Naive thymus-derived CD8-positive, alpha-beta T cell (primary cell): ENCODE measurements around the gene POLK. TPM values are rescaled to one million over a fixed set of nuclear protein-coding genes. Genes with fewer than 3 reads are reported as not detected.
"Not testable (repeated sequence)": the region's sequence is repeated elsewhere in the genome, so short reads cannot be mapped to it uniquely, and the experiment has no call there.

Source experiments
- ATAC-seq, 2 donors: fragments of 150-1000 bp; cut with Tn5 transposase in 1 of 2; sonication (Bioruptor Pico), chemical (Tn5 transposase) in 1 of 2; 1 replicate in 1 of 2; 2 replicates in 1 of 2; pipeline ENCODE4 v1.10.0; 2021; ENCODE audit warnings: mild to moderate bottlenecking in 2 of 2, moderate library complexity in 2 of 2
- POLR2A ChIA-PET: fragments of 350-600 bp; sonication (Branson Sonifier 250); formaldehyde crosslinking; loops from one replicate; lab custom pipeline; 2021; ENCODE audit warnings: antibody characterized with exemption; lab: Charles Lee
- DNase-seq, 10 donors: peaks; one replicate each; pipeline versions ENCODE4 v3.0.0 to v3.0.0-alpha.2; 2020 to 2022
- H3K27ac Mint-ChIP-seq, 10 donors: one replicate each; pipeline ENCODE4 v1.8.0; 2020 to 2022; ENCODE audit warnings: mild to moderate bottlenecking in 10 of 10, mixed read lengths in 10 of 10, moderate library complexity in 4 of 10, inconsistent platforms in 1 of 10
- H3K27me3 Mint-ChIP-seq, 5 donors: one replicate each; pipeline ENCODE4 v1.8.0; 2021 to 2022; ENCODE audit warnings: mixed read lengths in 5 of 5
- H3K36me3 Mint-ChIP-seq, 3 donors: one replicate each; pipeline ENCODE4 v1.8.0; 2020 to 2022; ENCODE audit warnings: mixed read lengths in 3 of 3, mild to moderate bottlenecking in 2 of 3, inconsistent platforms in 1 of 3
- H3K4me1 Mint-ChIP-seq, 4 donors: one replicate each; pipeline ENCODE4 v1.8.0; 2021 to 2022; ENCODE audit warnings: mixed read lengths in 4 of 4
- H3K4me3 Mint-ChIP-seq, 10 donors: one replicate each; pipeline ENCODE4 v1.8.0; 2020 to 2022; ENCODE audit warnings: mild to moderate bottlenecking in 10 of 10, mixed read lengths in 10 of 10, moderate library complexity in 6 of 10, inconsistent platforms in 1 of 10
- H3K9me3 Mint-ChIP-seq, 9 donors: one replicate each; pipeline ENCODE4 v1.8.0; 2020 to 2022; ENCODE audit warnings: mixed read lengths in 9 of 9, mild to moderate bottlenecking in 3 of 9, inconsistent platforms in 1 of 9, moderate library complexity in 1 of 9
- polyA plus RNA-seq, 3 donors: library from polyadenylated mRNA; unstranded; fragments of 300-500 nt; fragmentation: Illumina TruSeq; gene quantifications; one replicate each; pipeline ENCODE4 v1.2.3, GENCODE V29; 2021
- total RNA-seq, 8 experiments: library from RNA in 2 of 8; stranded (reverse) in 2 of 8; gene quantifications; one replicate each; pipeline ENCODE4 v1.2.3 and lab custom pipeline; 2021 to 2026

POLK gene
- total and polyA plus RNA-seq, 5 experiments from 2014 or later: 12.4 to 28.2 (median 20.1) TPM

DNA sequence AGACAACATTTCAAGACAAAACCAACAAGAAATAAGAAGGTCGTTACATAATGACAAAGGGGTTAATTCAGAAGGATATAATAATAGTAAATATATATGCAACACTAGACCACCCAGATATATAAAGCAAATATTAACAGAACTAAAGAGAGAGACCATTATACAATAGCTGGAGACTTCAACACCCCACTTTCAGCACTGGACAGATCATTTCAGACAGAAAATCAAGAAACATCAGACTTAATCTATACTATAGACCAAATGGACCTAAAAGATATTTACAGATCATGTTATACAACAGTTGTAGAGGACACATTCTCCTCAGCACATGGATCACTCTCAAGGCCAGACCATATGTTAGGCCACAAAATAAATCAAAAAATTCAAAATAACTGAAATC, 27.1 kb upstream of the POLK start:
- Mint-ChIP-seq H3K36me3 (peaks cover 42 to 64% (median 63%) of the 10 kb centered on the region in 3 donors), H3K9me3 (peaks cover 9 to 59% (median 42%) of the 10 kb centered on the region in 9 donors), H3K4me3 (no peak overlapping the region), H3K4me1 (peaks cover 18 to 59% (median 27%) of the 10 kb centered on the region in 4 donors), H3K27me3 (no peaks in the 10 kb centered on the region), H3K27ac (no peak overlapping the region)
- no peak for DNase-seq
- POLR2A ChIA-PET: no interaction called here
- ATAC-seq: no peak

- peaks cover 66 to 82% (median 69%) of the 10 kb centered on the region in 3 donors for H3K36me3 Mint-ChIP-seq
- H3K4me1 Mint-ChIP-seq: peaks cover 11 to 44% (median 20%) of the 10 kb centered on the region in 4 donors
- ATAC-seq, H3K4me3 Mint-ChIP-seq, DNase-seq, H3K27ac Mint-ChIP-seq, POLR2A ChIA-PET, H3K27me3 Mint-ChIP-seq: not testable (repeated sequence)
- peaks cover 7 to 54% (median 32%) of the 10 kb centered on the region in 9 donors for H3K9me3 Mint-ChIP-seq
Measured at GRCh38 chr5:75489847-75490246, 21.8 kb upstream of the POLK start.

DNA sequence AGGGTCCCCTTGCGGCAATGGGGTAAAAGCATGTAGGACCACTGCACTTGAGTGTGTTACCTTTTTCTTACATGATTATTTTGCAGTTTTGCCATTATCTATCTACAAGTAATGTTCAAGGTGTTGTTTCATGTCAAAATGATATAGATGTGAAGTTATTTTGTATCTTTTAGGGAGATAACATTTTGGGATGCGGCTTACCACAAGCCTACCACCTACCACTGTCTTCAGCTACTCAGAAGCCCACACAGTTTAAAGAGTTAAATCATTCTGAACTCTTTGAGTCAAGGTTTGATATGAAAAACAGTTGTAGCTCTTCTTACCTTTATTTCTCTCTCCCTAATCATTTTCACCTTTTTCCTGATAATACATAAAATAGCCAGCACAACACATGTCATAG, 20.1 kb upstream of the POLK start:
- no peak for DNase-seq
- POLR2A ChIA-PET: no interaction called here
- H3K9me3 Mint-ChIP-seq: peaks cover 5 to 37% (median 19%) of the 10 kb centered on the region in 9 donors
- H3K4me1 Mint-ChIP-seq: peaks cover 11 to 34% (median 14%) of the 10 kb centered on the region in 4 donors
- peak overlapping the region in 2 of 10 donors; percentile 12 to 76 for H3K27ac Mint-ChIP-seq
- no peak for ATAC-seq
- no peaks in the 10 kb centered on the region for H3K27me3 Mint-ChIP-seq
- H3K4me3 Mint-ChIP-seq: no peak overlapping the region
- peaks cover 48 to 73% (median 68%) of the 10 kb centered on the region in 3 donors for H3K36me3 Mint-ChIP-seq

- no peak overlapping the region for H3K4me3 Mint-ChIP-seq
- peaks cover 0 to 6% (median under 1%) of the 10 kb centered on the region in 9 donors for H3K9me3 Mint-ChIP-seq
- H3K27me3 Mint-ChIP-seq: no peaks in the 10 kb centered on the region
- H3K27ac Mint-ChIP-seq: no peak overlapping the region
- ATAC-seq (no peak), DNase-seq (no peak)
- peaks cover 28 to 80% (median 65%) of the 10 kb centered on the region in 3 donors for H3K36me3 Mint-ChIP-seq
- POLR2A ChIA-PET: no interaction called here
- peaks cover 4 to 30% (median 13%) of the 10 kb centered on the region in 4 donors for H3K4me1 Mint-ChIP-seq
Measured at GRCh38 chr5:75496026-75496425, 15.7 kb upstream of the POLK start.

- Mint-ChIP-seq H3K36me3 (peaks cover 14 to 66% (median 47%) of the 10 kb centered on the region in 3 donors), H3K4me3 (no peak overlapping the region), H3K4me1 (peaks cover 8 to 36% (median 17%) of the 10 kb centered on the region in 4 donors), H3K27me3 (no peaks in the 10 kb centered on the region), H3K9me3 (no peaks in the 10 kb centered on the region), H3K27ac (no peak overlapping the region)
- no peak for ATAC-seq
- POLR2A ChIA-PET: no interaction called here
- DNase-seq: no peak
Measured at GRCh38 chr5:75498208-75498777, 13.4 kb upstream of the POLK start.

- peaks cover 8 to 63% (median 41%) of the 10 kb centered on the region in 3 donors for H3K36me3 Mint-ChIP-seq
- POLR2A ChIA-PET: not testable (repeated sequence)
Measured at GRCh38 chr5:75498875-75499274, 12.8 kb upstream of the POLK start.

DNA sequence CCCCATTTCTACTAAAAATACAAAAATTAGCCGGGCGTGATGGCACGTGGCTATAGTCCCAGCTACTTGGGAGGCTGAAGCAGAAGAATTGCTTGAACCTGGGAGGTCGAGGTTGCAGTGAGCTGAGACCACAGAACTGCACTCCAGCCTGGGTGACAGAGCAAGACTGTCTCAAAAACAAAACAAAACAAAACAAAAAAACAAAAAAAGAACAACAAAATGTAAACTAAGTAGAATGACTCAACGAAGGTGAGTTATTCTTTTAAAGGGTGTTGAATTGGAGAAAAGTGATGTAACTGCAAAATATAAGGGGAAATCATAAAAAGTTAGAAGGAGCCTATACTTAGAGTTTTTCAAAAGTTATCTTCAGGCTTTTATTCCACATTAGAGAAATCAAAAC, 6.6 kb upstream of the POLK start:
- ATAC-seq, H3K9me3 Mint-ChIP-seq, H3K27ac Mint-ChIP-seq, DNase-seq, H3K27me3 Mint-ChIP-seq, POLR2A ChIA-PET, H3K4me3 Mint-ChIP-seq: not testable (repeated sequence)
- Mint-ChIP-seq H3K36me3 (peaks cover 6 to 35% (median 16%) of the 10 kb centered on the region in 3 donors), H3K4me1 (peaks cover 15 to 55% (median 46%) of the 10 kb centered on the region in 4 donors)

More at GRCh38 chr5:75498875-75499274, 12.8 kb upstream of the POLK start:
- H3K9me3 Mint-ChIP-seq, DNase-seq, ATAC-seq, H3K27ac Mint-ChIP-seq, H3K27me3 Mint-ChIP-seq, H3K4me3 Mint-ChIP-seq: not testable (repeated sequence)
- H3K4me1 Mint-ChIP-seq: peaks cover 8 to 36% (median 17%) of the 10 kb centered on the region in 4 donors

- POLR2A ChIA-PET: no interaction called here
- ATAC-seq (no peak), DNase-seq (no peak)
- H3K4me1 Mint-ChIP-seq: peaks cover 24 to 58% (median 52%) of the 10 kb centered on the region in 4 donors
- no peaks in the 10 kb centered on the region for H3K27me3 Mint-ChIP-seq
- H3K4me3 Mint-ChIP-seq: no peak overlapping the region
- peak overlapping the region in 1 of 10 donors; percentile 13 for H3K27ac Mint-ChIP-seq
- peaks cover 0 to 20% (median 10%) of the 10 kb centered on the region in 3 donors for H3K36me3 Mint-ChIP-seq
- no peaks in the 10 kb centered on the region for H3K9me3 Mint-ChIP-seq
Measured at GRCh38 chr5:75507841-75508240, 3.9 kb upstream of the POLK start.

GRCh38 chr5:75509546-75509945, 2.1 kb upstream of the POLK start:
- peak overlapping the region; percentile 84 to 97 (median 95) for H3K4me3 Mint-ChIP-seq
- H3K36me3 Mint-ChIP-seq: peaks cover 0 to 12% (median 6%) of the 10 kb centered on the region in 3 donors
- no peak for ATAC-seq
- no peaks in the 10 kb centered on the region for H3K27me3 Mint-ChIP-seq
- DNase-seq: no peak
- H3K4me1 Mint-ChIP-seq: peaks cover 23 to 74% (median 52%) of the 10 kb centered on the region in 4 donors
- H3K9me3 Mint-ChIP-seq: no peaks in the 10 kb centered on the region
- H3K27ac Mint-ChIP-seq: peak overlapping the region in 1 of 10 donors; percentile 87
- POLR2A ChIA-PET: no interaction called here

- Mint-ChIP-seq H3K36me3 (peaks cover 0 to 8% (median 4%) of the 10 kb centered on the region in 3 donors), H3K27me3 (no peaks in the 10 kb centered on the region), H3K9me3 (no peaks in the 10 kb centered on the region), H3K4me1 (peaks cover 22 to 73% (median 52%) of the 10 kb centered on the region in 4 donors), H3K4me3 (peak overlapping the region; percentile 84 to 97 (median 95)), H3K27ac (peak overlapping the region in 7 of 10 donors; percentile 8 to 97 (median 87))
- POLR2A ChIA-PET: interaction anchor here (0.5 to 0.6 kb wide), 2 partner anchors 50 to 191 kb away, joined by 3 read pairs; no protein-coding TSS in a partner anchor
- ATAC-seq: no peak
- DNase-seq: no peak
Measured at GRCh38 chr5:75509956-75510355, 1.7 kb upstream of the POLK start.

DNA sequence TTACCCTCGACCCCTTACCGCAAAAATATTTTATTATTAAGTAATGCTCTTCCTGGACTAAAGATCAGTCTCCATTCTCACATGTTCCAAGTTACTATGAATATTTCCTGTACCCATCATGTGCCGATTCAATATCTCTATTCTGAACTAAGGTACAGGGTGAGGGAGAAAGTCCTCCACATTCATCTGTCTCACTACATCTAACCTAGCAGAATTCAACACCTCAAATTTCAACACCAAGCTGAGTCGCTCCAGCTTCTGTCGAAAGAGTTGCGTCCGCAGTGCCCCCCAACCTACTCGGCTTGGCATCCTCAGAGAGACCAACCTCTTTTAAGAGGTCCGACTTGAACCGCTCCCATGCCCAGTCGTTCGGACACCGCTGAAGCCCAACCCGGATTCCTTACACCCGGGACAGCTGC, 1.3 kb upstream of the POLK start:
- peak overlapping the region; percentile 73 to 97 (median 94) for H3K27ac Mint-ChIP-seq
- H3K4me1 Mint-ChIP-seq: peaks cover 22 to 74% (median 52%) of the 10 kb centered on the region in 4 donors
- DNase-seq (peak in 3 of 10 donors; percentile 1 to 23 (median 12)), ATAC-seq (no peak)
- no peaks in the 10 kb centered on the region for H3K27me3 Mint-ChIP-seq
- POLR2A ChIA-PET: interaction anchor here (0.5 to 0.6 kb wide), 3 partner anchors 17 to 192 kb away, joined by 3 to 4 read pairs (median 3); no protein-coding TSS in a partner anchor
- peak overlapping the region; percentile 84 to 97 (median 95) for H3K4me3 Mint-ChIP-seq
- H3K36me3 Mint-ChIP-seq: peaks cover 0 to 5% (median 4%) of the 10 kb centered on the region in 3 donors
- H3K9me3 Mint-ChIP-seq: no peaks in the 10 kb centered on the region

GRCh38 chr5:75510836-75511434, 756 bp upstream of the POLK start:
- DNase-seq (peak in 7 of 10 donors; percentile 26 to 73 (median 35)), ATAC-seq (peak; percentile 60 to 63)
- H3K4me3 Mint-ChIP-seq: peak overlapping the region; percentile 84 to 97 (median 95)
- no peaks in the 10 kb centered on the region for H3K27me3 Mint-ChIP-seq
- H3K36me3 Mint-ChIP-seq: peaks cover 0 to 4% (median under 1%) of the 10 kb centered on the region in 3 donors
- POLR2A ChIA-PET: interaction anchor here (0.6 to 1.2 kb wide), 3 partner anchors 10 to 744 kb away, joined by 3 to 4 read pairs (median 3); partner anchors contain the start of genes GFM2 and NSA2
- H3K9me3 Mint-ChIP-seq: no peaks in the 10 kb centered on the region
- H3K4me1 Mint-ChIP-seq: peaks cover 21 to 77% (median 51%) of the 10 kb centered on the region in 4 donors
- peak overlapping the region; percentile 90 to 97 (median 94) for H3K27ac Mint-ChIP-seq
